Measurements from ENCODE around the gene RAD18. TPM values are rescaled to one million over a fixed set of nuclear protein-coding genes. Genes with fewer than 3 reads are reported as not detected.

The RAD18 gene
- polyA plus RNA-seq, 1 donor from 2014 or later = 4.7 TPM

GRCh38 chr3:8964436-8965370 lies 1.4 kb upstream of the RAD18 start:
- Histone ChIP-seq H3K9me3 (ENCODE audit: low read length) (no peaks in the 10 kb centered on the region), H3K4me2 (ENCODE audit: low read length) (no peak overlapping the region), H4K20me1 (ENCODE audit: insufficient read depth) (no peaks in the 10 kb centered on the region), H2AFZ (ENCODE audit: low read depth, low read length) (no peak overlapping the region), H3K27ac (ENCODE audit: low read length) (no peak overlapping the region), H3K36me3 (ENCODE audit: insufficient read depth, low read length) (no peaks in the 10 kb centered on the region), H3K9ac (ENCODE audit: low read length) (no peak overlapping the region), H3K4me3 (ENCODE audit: low read length) (no peak overlapping the region), H3F3A (ENCODE audit: insufficient read depth, low read length, poor library complexity, severe bottlenecking) (no peaks in the 10 kb centered on the region), H3K27me3 (ENCODE audit: insufficient read depth, low read depth, low read length) (no peaks in the 10 kb centered on the region), H3K79me2 (replicated peaks; ENCODE audit: insufficient read depth, low read length) (peaks cover 30% of the 10 kb centered on the region), H3K9me2 (ENCODE audit: insufficient read depth, low read length) (no peaks in the 10 kb centered on the region)
- TF ChIP-seq EZH2 (IDR thresholded peaks at IDR 0.05; ENCODE audit: borderline replicate concordance, insufficient read depth, low read length, poor library complexity, severe bottlenecking) (no peak), TAF1 (IDR thresholded peaks at IDR 0.05; ENCODE audit: low read depth) (no peak), REST (IDR thresholded peaks at IDR 0.05; ENCODE audit: borderline replicate concordance) (no peak), POLR2AphosphoS5 (IDR thresholded peaks at IDR 0.05) (no peak), SMC3 (conservative IDR thresholded peaks at IDR 0.05; ENCODE audit: poor library complexity) (no peak), MXI1 (conservative IDR thresholded peaks at IDR 0.05; ENCODE audit: poor library complexity, severe bottlenecking) (no peak), EP300 (conservative IDR thresholded peaks at IDR 0.05; ENCODE audit: poor library complexity, severe bottlenecking) (no peak), RAD21 (conservative IDR thresholded peaks at IDR 0.05) (no peak)
- TF ChIP-seq, protein P1, sequence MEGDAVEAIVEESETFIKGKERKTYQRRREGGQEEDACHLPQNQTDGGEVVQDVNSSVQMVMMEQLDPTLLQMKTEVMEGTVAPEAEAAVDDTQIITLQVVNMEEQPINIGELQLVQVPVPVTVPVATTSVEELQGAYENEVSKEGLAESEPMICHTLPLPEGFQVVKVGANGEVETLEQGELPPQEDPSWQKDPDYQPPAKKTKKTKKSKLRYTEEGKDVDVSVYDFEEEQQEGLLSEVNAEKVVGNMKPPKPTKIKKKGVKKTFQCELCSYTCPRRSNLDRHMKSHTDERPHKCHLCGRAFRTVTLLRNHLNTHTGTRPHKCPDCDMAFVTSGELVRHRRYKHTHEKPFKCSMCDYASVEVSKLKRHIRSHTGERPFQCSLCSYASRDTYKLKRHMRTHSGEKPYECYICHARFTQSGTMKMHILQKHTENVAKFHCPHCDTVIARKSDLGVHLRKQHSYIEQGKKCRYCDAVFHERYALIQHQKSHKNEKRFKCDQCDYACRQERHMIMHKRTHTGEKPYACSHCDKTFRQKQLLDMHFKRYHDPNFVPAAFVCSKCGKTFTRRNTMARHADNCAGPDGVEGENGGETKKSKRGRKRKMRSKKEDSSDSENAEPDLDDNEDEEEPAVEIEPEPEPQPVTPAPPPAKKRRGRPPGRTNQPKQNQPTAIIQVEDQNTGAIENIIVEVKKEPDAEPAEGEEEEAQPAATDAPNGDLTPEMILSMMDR (IDR thresholded peaks at IDR 0.05; ENCODE audit: poor library complexity, severe bottlenecking) = no peak

DNA sequence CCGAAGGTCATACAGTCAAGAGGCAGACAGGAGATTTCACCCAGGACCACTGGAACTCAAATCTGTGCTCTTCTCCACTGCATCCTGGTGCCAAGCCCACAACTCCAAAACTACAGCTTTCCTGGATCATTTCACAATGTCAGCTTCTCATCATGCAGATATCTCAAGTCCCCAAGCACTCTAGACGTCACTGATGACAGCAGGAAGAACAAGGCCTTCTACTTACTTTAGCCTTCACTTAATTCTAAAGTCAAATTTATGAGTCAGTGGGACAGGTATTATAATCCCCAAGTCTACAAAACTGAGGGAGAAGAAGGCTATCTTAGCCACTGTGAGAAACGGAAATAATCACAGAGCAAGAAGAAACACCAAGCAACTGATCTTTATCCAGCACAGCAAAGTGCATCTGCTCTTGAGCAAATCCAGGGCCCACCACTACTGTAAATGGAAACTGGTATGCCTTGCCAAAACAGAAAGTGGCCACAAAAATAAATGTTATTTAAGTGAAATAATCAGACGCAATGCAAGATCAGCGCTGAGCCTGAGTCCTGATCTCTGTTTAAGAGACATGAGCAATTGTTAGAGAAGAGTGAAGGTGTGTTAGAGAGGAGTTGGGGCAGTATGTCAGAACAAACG lies 928 bp downstream of the RAD18 start:
- peak overlapping the region; percentile 92 for H3K4me2 ChIP-seq (ENCODE audit: low read length)
- peak overlapping the region; percentile 86 for H3K4me3 ChIP-seq (ENCODE audit: low read length)
- H3K36me3 ChIP-seq (ENCODE audit: insufficient read depth, low read length) = peaks cover 3% of the 10 kb centered on the region
- no peak for TF ChIP-seq REST (IDR thresholded peaks at IDR 0.05; ENCODE audit: borderline replicate concordance)
- no peak for TF ChIP-seq TAF1 (IDR thresholded peaks at IDR 0.05; ENCODE audit: low read depth)
- TF ChIP-seq POLR2AphosphoS5 (IDR thresholded peaks at IDR 0.05) = no peak
- TF ChIP-seq, protein P1 (IDR thresholded peaks at IDR 0.05; ENCODE audit: poor library complexity, severe bottlenecking) = no peak
- H3K9me2 ChIP-seq (ENCODE audit: insufficient read depth, low read length) = no peaks in the 10 kb centered on the region
- peak overlapping the region; percentile 64 for H3K9ac ChIP-seq (ENCODE audit: low read length)
- H2AFZ ChIP-seq (ENCODE audit: low read depth, low read length) = no peak overlapping the region
- no peaks in the 10 kb centered on the region for H3K9me3 ChIP-seq (ENCODE audit: low read length)
- no peaks in the 10 kb centered on the region for H3F3A ChIP-seq (ENCODE audit: insufficient read depth, low read length, poor library complexity, severe bottlenecking)
- peaks cover 31% of the 10 kb centered on the region for H3K79me2 ChIP-seq (replicated peaks; ENCODE audit: insufficient read depth, low read length)
- no peaks in the 10 kb centered on the region for H4K20me1 ChIP-seq (ENCODE audit: insufficient read depth)
- H3K27ac ChIP-seq (ENCODE audit: low read length) = no peak overlapping the region
- H3K27me3 ChIP-seq (ENCODE audit: insufficient read depth, low read depth, low read length) = no peaks in the 10 kb centered on the region
